ENCODE measurements around the gene AFF2.

AFF2 gene

GRCh38 chrX:148768296-148768695 is 267.9 kb downstream of the AFF2 start:
- no peak for DNase-seq

- DNase-seq: no peak
Observed at GRCh38 chrX:148771440-148771839, 271.0 kb downstream of the AFF2 start.

- DNase-seq: no peak
Observed at GRCh38 chrX:148774276-148774675, 273.9 kb downstream of the AFF2 start.

DNA sequence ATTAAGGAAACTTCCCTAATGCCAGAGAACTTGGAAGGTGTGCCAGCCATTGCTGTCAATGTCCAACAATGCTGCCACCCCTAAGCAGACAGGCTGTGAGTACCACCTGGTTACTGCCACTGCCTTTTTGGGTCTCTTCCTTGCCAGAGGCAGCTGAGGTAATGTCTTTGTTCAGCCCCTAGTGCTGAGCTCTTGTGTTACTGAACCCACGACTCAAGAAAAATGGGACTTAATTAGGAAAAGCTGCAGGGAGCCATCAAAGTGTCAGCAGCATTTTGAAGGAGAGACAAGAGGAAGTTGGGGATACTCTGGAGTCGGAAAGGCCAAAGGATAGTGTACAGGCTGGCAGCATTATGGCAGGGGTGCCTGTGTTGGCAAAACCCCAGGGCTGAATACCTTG is 283.7 kb downstream of the AFF2 start:
- no peak for DNase-seq

DNA sequence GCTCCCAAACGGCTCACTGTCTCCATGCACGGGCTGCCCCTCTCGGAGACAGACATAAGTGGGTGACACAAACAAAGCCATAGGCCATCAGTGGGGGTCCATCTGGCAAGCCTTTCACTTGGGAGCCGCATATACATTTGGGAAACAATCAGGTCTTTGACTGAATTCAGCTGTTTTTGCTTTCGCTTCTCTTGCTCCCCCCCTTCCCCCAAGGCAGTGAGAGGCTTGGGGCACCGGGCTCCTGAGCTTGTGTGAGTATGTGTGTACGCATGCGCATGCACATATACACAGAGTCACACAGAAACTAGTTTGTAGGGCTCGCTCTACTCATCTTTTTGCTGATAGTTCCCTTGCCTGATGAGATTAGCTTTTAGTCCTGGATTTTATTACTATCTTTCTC is 284.4 kb downstream of the AFF2 start:
- no peak for DNase-seq

DNA sequence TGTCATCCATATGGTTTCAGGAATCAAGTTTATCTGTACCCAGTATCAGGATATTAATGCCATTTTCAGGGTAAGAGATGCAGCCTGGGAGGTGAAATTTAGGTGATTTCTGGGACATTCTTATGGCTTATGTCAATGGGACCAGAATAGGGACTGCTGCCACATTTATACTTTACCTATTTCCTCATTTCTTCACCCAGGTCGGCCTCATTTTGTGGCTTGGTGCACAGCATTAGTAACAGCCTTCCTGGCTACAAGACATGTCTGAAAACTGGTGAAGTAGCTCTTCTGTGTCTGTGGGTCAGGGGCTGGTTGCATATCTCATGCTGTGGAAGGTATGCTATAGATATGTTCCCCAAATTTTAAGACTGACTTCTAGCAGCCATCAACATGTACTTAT is 284.8 kb downstream of the AFF2 start:
- no peak for DNase-seq

DNA sequence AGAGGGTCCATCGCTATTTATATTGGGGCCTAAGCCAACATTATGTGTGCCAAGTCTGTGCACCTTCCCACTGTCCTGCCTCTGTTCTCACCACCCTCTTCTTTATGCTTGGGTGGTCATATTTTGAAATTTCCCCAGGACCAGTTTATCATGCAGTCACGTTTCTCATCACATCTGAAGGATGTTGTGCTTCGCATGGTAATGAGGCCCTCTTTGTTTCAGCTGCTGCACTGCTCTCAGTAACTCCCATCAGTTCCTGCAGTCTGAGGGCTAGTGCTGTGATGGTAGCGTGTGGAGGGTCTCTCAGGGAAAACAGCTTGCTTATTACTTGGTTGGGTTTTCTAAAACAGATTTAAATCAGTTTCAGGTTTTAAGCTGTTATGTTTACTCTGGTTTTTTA is 288.0 kb downstream of the AFF2 start:
- no peak for DNase-seq

- DNase-seq: no peak
Observed at GRCh38 chrX:148794350-148794749, 293.9 kb downstream of the AFF2 start.

DNA sequence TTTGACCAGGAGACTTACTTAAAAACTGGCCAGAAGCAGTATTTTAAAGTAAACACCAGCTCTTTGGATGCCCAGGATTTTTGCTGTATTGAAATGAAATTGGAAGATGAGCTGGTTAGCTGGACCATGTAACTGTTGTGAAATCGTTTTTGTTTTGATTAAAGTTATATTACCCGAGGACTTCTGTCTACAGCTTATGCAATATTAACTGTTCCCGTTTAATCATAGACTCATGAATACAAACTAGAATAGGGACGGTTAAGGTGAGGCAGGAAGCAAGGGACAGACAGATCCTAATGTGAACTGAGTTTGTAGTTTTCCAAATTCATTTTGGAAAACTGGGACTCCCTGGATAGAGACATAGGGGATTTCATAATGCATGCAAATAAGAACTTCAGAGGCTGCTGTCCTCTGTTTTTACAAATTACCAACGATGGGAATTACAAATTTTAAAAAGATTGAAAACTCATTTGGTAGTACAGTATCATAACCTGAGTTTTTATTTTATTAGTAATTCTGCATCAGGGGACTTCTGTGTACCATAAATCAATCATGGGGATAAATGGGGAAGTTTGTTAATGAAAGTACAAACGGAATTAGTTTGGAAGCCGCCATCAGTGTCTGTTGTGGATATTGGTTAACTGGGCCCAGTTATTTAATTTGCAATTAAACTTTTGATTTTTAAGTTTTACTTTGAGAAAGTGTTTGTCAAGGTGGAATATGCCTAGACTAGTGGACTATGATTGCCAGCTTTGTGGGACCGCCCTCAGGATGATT is 304.4 kb downstream of the AFF2 start:
- DNase-seq: no peak

DNA sequence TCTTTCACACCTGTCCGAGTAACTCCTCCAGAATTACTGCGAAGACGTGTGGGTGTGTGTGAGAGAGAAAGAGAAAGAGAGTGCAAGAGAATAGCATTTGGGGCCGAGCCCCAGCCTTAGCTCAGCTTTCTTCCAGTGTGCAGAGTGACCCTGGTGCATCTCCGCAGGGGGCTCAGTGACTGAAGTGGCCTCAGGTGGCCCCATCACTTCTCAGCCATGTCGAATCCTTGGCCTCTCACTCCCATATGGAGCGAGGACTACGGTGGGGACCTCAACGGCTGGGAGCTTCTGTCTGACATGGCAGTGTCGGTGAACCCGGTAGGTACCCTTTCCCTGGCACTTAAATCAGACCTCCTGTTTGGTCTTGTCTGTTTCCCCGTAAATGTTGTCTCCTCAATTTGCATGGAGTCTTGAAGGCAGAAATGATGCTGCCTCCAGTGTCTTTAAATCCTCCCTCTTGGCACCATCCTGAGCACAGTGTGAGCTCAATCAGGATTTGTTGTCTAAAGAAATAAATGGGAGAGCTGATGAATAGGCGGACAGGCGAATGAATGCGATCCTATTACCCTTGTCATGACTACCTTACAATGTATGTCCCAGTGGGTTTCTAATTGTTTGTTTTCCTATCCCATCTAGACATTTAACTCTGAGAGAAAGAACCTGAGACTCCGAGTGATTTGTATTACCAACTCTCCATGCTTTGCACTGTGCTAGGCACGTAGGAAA is 305.9 kb downstream of the AFF2 start:
- no peak for DNase-seq

DNA sequence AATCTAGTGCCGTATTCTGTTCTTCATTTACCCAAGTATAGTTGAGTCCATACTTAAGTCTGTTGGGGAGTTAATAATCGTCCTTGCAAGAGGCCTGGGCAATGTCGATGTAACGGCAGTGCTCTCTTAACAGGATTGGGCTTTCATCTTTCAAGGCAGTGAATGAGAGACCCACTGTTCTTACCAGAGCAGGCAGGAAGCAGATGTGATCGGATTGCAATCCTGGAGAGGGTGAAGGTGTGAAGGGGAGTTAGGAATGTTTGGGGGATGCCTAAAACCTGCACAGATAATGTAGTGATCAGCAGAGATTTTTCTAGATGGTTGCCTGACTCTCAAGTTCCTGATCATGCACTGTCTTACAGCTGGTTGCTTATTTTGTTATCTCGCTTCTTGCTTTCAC is 308.4 kb downstream of the AFF2 start:
- DNase-seq: no peak

GRCh38 chrX:148811236-148811635 is 310.8 kb downstream of the AFF2 start:
- DNase-seq: no peak

GRCh38 chrX:148813422-148813821 is 313.0 kb downstream of the AFF2 start:
- no peak for DNase-seq

DNA sequence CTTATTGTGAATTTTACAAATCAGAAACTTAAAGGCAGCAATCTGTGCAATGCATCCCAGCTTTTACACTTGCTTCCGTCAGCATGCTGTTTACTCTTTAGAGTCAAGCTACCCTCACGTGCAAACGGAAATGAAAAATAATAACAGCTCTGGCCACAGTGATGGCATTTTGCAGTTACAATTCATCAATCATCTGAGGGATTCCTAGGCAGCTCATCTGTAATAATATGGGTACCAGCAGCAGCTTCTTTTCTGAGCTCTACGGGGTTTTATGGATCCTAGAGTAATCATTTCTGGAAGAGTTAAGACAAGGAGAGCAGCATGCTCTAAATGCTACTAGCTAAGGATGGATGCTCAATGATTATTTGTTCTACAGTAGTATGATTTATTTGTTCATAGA is 313.6 kb downstream of the AFF2 start:
- no peak for DNase-seq

GRCh38 chrX:148815218-148815961 is 315.0 kb downstream of the AFF2 start:
- DNase-seq: no peak

GRCh38 chrX:148823986-148824385 is 323.6 kb downstream of the AFF2 start:
- no peak for DNase-seq

DNA sequence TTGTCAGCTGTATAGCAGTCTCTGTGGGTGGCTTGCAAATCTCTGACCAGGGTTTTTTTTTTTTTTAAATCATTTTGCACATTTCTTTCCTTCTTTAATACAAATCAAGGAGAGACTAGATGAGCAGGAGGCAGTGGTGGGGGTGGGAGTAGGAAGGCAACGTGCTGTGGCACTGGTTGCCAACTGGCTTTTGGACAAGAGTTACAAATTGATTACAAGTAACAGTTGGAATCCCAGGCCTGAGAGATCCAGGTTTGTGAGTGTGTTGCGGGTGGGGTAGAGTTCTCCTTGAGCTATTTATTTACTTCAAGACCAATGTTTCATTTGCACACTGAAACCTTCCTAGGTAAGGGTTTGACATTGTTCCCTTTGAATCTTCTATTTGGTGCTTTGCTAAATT is 325.3 kb downstream of the AFF2 start:
- no peak for DNase-seq

DNA sequence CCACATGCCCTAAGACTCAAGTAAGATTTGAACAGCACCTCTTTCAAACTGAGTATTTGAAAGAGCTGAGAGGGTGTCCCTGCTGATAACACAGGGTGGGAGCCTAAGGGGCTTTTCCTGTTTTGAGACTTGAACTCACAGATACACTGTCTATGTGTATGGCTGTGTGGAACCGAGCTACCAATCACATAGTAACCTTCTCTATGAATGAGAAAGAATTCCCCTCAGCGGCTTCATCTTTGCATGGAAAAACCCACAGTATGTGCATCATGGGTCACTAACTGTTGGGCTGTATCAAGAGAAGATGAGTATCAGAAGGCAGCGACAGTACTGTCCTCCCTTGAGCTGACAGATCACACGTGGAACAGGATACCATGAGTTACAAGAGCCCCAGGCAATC is 336.3 kb downstream of the AFF2 start:
- DNase-seq: no peak

DNA sequence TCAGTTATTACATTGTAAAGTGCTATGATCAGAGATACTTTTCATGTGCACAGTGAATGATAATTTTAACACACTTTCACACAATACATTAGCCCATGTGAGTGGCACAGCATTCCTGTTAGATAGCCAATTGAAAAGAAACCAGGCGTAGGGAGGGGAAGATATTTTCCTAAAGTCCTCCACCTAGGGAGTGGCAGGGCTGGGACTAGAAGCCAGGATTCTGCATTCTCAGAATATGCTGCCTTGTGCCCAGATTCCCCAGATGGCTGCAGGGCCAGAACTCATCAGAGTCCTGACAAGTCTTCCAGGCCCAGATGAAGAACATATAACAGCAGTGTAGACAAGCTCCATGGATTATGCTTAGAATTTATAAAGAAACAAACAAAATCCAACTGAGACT is 350.2 kb downstream of the AFF2 start:
- no peak for DNase-seq

DNA sequence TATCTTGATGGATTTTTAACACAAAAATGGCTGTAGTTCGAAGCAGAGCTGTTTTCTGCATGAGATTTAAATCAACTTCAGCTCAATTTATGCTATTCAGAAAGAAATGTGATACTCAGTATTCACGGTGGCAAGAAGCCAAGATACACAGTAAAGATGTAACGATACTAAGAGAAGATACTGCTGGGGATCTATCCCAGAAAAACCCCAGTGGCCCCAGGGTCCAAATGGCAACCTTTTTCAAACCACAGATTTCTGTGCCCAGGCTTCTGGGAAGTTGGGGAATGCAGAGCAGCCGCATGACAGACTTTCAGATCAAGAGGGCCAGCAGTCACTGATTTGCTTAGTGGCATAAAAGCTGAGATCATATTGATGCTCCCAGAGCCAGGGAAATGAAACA is 353.9 kb downstream of the AFF2 start:
- no peak for DNase-seq

DNA sequence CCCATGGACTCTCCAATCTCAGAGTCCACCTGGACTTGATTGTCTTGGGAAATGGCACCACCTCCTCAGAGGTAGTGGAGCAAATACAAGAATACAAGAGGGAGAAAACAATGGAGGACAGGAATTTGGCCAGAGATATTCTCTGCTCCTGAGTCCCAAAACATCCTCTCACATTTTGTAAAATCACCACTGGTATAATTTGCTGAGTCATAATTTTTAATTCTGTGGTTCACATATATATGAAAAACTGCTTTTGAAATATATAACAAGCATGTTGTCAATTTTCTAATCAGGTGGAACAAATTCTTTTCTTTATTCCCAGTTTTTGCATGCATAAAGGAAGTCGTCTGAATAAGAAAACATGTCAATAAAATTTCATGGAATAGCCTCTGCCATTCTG is 356.1 kb downstream of the AFF2 start:
- no peak for DNase-seq

- no peak for DNase-seq
Observed at GRCh38 chrX:148865277-148866210, 365.1 kb downstream of the AFF2 start.

- DNase-seq: no peak
Observed at GRCh38 chrX:148867596-148867995, 367.2 kb downstream of the AFF2 start.

All from SIG-M5 (cell line).